ENCODE data around the gene SLC9A4.

The SLC9A4 gene, protein sequence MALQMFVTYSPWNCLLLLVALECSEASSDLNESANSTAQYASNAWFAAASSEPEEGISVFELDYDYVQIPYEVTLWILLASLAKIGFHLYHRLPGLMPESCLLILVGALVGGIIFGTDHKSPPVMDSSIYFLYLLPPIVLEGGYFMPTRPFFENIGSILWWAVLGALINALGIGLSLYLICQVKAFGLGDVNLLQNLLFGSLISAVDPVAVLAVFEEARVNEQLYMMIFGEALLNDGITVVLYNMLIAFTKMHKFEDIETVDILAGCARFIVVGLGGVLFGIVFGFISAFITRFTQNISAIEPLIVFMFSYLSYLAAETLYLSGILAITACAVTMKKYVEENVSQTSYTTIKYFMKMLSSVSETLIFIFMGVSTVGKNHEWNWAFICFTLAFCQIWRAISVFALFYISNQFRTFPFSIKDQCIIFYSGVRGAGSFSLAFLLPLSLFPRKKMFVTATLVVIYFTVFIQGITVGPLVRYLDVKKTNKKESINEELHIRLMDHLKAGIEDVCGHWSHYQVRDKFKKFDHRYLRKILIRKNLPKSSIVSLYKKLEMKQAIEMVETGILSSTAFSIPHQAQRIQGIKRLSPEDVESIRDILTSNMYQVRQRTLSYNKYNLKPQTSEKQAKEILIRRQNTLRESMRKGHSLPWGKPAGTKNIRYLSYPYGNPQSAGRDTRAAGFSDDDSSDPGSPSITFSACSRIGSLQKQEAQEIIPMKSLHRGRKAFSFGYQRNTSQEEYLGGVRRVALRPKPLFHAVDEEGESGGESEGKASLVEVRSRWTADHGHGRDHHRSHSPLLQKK

GRCh38 chr2:102473020-102473419, at the start of gene SLC9A4:
TSS of gene SLC9A4 (plus strand) at chr2:102473226. CDS start at chr2:102473760, 534 bp downstream.
- DNase-seq = peak; percentile 23

- no peak for DNase-seq
Measured at GRCh38 chr2:102423368-102423767, 49.7 kb upstream of the SLC9A4 start.

DNA sequence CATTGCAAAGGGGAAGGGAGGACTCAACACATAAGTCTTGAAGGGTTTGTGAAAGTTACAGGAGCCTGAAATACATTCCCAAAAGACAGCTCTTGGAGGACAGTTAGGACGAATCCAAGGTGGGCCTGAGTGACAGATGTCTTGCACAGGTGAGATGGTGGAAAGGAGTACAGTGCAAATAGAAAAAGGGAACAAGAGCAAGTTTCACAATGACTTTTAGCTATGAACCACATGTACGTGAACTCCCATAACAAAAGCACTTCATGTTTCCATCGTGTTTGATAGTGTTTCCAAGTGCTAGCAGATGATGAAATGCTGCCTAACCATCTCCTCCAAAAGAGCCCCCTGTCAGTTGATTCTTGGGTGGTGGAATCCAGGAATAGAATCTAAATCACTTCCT, 48.3 kb upstream of the SLC9A4 start:
- no peak for DNase-seq

- DNase-seq = no peak
Measured at GRCh38 chr2:102425441-102426132, 47.4 kb upstream of the SLC9A4 start.

GRCh38 chr2:102427249-102427648, 45.8 kb upstream of the SLC9A4 start:
- DNase-seq = no peak

DNA sequence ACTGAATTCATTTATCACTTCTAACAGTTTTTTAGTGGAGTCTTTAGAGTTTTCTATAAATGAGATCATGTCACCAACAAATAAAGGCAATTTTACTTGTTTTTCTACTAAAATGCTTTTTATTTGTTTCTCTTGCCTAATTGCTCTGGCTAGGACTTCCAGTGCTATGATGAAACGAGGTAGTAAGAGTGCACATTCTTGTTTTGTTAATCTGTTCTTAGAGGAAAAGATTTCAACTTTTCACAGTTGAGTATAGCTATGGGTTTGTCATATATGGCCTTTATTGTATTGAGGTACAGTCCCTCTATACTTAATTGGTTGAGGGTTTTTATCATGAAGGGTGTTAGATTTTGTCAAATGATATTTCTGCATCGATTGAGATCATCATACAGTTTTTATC, 44.5 kb upstream of the SLC9A4 start:
- DNase-seq = no peak

DNA sequence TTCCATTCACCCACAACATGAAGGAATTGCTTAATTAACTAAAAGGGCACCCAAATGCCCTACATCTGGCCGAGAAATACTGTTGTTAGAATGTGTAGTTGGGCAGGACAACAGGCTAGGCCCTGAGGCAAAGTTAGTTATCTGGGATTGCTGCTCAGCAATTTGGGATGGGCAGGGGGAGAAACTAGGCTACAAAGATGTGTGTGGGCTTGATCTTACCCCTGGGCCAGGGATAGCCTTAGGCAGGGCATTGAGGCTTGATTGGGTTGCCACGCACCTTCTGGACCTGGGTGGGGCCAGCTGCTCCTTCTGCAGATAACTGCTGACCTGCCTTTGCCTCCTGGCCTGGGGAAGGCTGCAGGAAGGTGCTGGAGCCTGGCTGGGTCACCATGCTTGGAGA, 40.6 kb upstream of the SLC9A4 start:
- no peak for DNase-seq

- no peak for DNase-seq
Measured at GRCh38 chr2:102433973-102434654, 38.9 kb upstream of the SLC9A4 start.

GRCh38 chr2:102434655-102435381, 38.2 kb upstream of the SLC9A4 start:
- no peak for DNase-seq

DNA sequence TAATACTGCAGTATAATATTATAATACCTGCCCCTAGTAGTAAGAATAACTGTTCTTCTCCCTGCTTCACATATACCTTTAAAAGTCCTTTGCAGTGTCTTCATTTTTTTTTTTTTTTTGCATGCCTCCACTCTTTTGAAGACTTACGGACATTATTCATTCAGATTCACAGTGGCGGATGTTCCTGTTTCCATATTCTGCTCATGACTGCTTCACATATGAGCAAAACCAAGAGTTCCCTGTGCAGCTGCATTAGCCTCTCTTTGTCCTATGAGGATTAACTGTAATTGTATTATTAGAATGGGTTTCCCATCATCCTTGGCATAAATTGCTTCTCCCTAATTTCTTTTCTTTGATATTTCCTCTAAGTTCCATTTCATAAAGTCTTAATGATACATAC, 37.3 kb upstream of the SLC9A4 start:
- no peak for DNase-seq

GRCh38 chr2:102436323-102436722, 36.7 kb upstream of the SLC9A4 start:
- DNase-seq = no peak

DNA sequence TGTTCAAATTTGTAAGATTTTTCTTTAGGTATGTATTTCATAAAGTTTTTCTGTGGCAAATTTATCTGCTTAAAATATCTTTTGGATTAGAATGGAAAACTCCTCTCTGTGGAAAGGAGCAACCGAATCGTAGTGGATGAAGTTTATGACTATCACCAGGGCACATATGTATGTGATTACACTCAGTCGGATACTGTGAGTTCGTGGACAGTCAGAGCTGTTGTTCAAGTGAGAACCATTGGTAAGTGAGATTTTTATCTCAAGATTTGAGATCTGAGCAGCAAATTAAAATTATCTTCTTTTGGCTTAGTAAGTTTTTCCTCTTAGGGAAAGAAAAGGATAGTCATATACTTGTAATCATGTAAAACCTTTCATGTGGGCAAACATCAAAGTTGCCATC, 35.9 kb upstream of the SLC9A4 start:
- DNase-seq = no peak

DNA sequence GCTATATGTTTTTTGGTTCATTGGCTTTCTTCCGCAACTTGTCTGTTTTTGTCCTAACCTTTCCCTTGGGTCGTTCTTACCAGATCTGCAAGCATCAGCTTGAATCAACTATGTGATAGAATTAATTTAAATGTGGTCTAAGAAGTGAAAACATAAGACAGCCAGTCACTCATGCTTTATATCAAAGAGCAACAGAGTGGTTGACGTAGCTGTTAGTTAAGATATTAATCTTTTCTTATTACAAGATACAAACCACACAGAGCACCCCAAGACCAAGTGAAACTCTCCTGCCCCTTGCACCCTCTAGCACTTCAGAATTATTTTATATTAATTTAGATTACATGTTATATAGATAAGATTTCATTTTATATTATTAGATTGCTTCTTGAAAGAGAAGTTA, 34.9 kb upstream of the SLC9A4 start:
- no peak for DNase-seq

GRCh38 chr2:102438578-102438977, 34.4 kb upstream of the SLC9A4 start:
- no peak for DNase-seq

DNA sequence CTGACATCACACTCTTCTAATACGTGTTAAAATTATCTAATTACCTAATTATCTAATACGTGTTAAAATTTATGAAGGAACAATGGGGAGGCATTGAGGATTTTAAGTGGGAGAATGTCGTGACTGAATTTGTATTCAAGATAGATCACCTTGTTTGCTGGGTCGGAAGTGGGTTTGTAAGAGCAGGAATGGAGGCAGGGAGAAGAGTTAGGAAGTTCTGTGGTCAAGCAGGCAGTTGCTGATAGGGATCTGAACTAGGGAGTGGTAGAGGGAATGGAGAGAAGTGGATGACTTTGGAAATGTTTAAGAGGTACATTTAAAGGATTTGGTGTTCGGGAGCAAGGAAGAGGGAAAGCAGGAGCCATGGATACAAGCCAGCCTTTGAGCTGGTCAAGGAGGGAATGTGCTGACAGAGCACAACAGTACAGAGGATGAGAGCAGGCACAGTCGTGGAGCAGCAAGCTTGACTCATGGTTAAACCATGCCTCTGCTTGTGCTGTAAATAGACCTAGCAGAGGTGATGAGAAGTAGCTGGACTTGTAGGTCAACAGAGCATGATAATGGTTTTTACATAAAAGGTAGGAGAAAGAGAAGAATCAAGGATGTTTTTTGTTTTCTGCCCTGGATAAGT, 33.8 kb upstream of the SLC9A4 start:
- peak; percentile 54 for DNase-seq

- DNase-seq = peak; percentile 28
Measured at GRCh38 chr2:102442967-102443828, 29.8 kb upstream of the SLC9A4 start.

DNA sequence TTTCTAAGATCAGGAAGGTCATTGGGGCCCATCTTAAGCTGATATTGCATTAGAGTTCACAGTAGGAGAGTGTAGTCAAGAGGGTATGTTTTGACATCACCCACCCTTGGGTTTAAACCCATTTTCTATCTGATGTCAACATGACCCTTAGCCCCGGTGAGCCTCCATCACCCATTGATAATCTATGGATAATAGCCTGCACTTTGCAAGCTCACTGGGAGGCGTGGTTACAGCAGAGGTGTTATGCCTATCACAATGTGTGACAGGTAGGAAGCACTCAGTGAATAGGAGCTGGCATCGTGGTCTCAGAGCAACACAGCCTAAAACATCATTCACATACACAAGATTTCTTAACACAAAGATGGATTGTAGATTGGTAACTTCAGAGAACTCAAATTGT, 28.8 kb upstream of the SLC9A4 start:
- no peak for DNase-seq

GRCh38 chr2:102446936-102447335, 26.1 kb upstream of the SLC9A4 start:
- no peak for DNase-seq

GRCh38 chr2:102449370-102449974, 23.6 kb upstream of the SLC9A4 start:
- peak; percentile 33 for DNase-seq

DNA sequence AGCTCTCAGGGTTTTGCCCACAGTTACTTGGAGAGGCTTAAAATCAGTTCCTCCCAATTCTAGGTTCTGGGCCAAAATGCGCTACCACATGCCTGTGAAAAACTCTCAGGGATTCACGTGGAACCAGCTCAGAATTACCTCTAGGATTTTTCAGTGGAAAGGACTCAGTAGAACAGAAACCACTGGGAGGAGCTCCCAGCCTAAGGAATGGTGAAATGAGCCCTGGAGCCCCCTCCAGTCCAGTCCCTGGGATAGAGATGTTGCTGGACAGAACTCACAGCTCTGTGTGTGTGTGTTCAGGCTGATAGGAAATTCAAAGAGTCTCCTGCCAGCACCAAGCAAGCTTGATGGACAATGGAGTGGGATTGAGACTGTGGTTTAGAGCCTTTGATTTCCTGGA, 21.1 kb upstream of the SLC9A4 start:
- DNase-seq = no peak

All from HCEC 1CT (cell line).